ENCODE data around the gene ARMH3. TPM values are rescaled to one million over a fixed set of nuclear protein-coding genes. Genes with fewer than 3 reads are reported as not detected.
A peak's percentile ranks its signal among the peaks of the same experiment; 100 is the strongest.
"Not testable (repeated sequence)": the region's sequence is repeated elsewhere in the genome, so short reads cannot be mapped to it uniquely, and the experiment has no call there.

ARMH3 gene
- total and polyA plus RNA-seq, 8 donors = 3.5 to 29.0 (median 17.2) TPM

DNA sequence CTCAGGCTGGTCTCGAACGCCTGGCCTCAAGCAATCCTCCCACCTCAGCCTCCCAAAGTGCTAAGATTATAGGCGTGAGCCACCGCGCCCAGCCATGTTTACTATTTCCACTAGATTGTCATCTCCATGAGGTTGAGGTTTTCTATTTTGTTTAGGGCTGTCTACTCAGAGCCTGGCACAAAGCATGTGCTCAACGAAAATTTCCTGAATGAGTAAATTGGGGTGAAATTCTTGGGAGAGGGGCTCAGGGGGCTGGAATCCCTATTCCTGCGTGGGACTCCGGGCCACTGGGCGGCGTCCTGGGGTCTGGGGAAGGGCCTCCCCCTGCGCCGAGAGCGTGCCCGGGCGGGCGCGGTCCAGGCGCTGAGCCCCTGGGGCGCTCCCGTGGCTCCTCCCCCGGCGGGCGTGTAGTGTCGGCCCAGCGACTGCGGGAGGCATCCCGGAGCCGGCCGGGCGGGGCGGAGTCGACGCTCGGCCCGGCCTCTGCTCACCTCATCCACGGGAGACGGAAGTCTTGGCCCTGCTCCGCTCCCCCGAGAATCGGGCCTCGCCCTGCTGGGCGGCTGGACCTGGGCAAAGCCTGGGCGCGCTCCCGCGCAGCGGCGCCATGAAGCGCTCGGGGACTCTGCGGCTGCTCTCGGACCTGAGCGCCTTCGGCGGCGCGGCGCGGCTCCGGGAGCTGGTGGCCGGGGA, 9.0 kb upstream of the ARMH3 start, which contains the start of gene HPS6:
TSS of gene HPS6 (plus strand) at position 482 of the 693 bp plus-strand sequence. CDS start at position 608, 126 bp downstream.
- DNase-seq = peak; percentile 93 to 97
- intact Hi-C loops (cut with DNase I; ENCODE audit: low total_unique reads) = no loop called here
- Histone ChIP-seq H3K27me3 (no peaks in the 10 kb centered on the region), H3K4me3 (peak within 1 kb of the TSS; percentile 89 to 97 (median 94)), H3K9me3 (no peaks in the 10 kb centered on the region), H3K4me1 (peaks cover 29 to 49% (median 43%) of the 10 kb centered on the region in 4 donors), H3K36me3 (peaks cover 0 to 32% (median 23%) of the 10 kb centered on the region in 4 donors), H3K27ac (peak within 1 kb of the TSS; percentile 93 to 98 (median 96))
- TF ChIP-seq POLR2A (IDR thresholded peaks at IDR 0.05) = peak in 1 of 4 donors; percentile 38
- no peak for TF ChIP-seq EP300 (IDR thresholded peaks at IDR 0.05)
- TF ChIP-seq POLR2AphosphoS5 (IDR thresholded peaks at IDR 0.05) = peak; percentile 23 to 93 (median 93)
- 1 to 4% (median 2%) methylated on average over 24 to 61 of the region's 61 CpGs for WGBS, 5 donors

DNA sequence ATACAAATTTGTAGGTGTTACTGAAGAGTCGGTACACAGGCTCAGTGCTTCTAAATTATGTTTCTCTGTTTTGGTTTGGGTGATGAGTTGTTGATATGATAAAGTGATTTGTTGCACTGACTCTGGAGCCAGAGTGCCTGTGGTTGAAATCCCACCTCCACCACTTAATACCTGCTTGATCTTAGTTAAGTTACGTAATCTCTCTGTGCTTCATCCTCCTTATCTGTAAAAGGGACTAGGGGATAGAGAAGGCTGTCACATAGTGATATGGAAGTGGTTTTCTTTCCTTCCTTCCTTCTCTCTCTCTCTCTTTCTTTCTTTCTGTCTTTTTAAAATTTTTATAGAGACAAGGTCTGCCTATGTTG, 8.5 kb upstream of the ARMH3 start:
- WGBS, 5 donors = 57 to 76% (median 70%) methylated on average over 2 of the region's 2 CpGs
- peaks cover 0 to 28% (median 22%) of the 10 kb centered on the region in 4 donors for H3K36me3 ChIP-seq
- intact Hi-C loops (cut with DNase I; ENCODE audit: low total_unique reads) = no loop called here

DNA sequence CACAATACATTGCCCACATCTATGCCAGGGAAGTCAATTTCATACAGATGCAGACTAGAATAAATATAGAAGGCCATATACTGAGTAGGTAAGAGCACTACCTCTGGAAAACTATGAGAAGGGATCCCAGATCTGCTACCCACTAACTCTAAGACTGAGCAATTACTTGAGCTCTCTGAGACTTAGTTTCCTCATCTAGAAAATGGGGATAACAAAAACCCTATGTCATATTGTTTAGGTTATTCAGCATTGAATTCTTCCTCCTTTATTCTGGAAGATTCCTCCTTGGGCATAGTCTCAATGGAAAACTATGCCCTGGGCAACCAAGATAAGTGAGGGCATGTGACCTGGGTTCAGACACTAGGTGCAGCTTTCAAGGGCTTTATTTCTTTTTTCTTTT, 4.0 kb upstream of the ARMH3 start:
- Histone ChIP-seq H3K36me3 (no peaks in the 10 kb centered on the region), H3K9me3 (no peaks in the 10 kb centered on the region), H3K4me1 (peaks cover 2 to 17% (median 11%) of the 10 kb centered on the region in 4 donors), H3K27me3 (no peaks in the 10 kb centered on the region), H3K27ac (no peak overlapping the region), H3K4me3 (no peak overlapping the region)
- intact Hi-C loops (cut with DNase I; ENCODE audit: low total_unique reads) = no loop called here
- DNase-seq = no peak
- TF ChIP-seq POLR2AphosphoS5 (IDR thresholded peaks at IDR 0.05) (no peak), EP300 (IDR thresholded peaks at IDR 0.05) (no peak), POLR2A (IDR thresholded peaks at IDR 0.05) (no peak)
- TF ChIP-seq, protein P1, sequence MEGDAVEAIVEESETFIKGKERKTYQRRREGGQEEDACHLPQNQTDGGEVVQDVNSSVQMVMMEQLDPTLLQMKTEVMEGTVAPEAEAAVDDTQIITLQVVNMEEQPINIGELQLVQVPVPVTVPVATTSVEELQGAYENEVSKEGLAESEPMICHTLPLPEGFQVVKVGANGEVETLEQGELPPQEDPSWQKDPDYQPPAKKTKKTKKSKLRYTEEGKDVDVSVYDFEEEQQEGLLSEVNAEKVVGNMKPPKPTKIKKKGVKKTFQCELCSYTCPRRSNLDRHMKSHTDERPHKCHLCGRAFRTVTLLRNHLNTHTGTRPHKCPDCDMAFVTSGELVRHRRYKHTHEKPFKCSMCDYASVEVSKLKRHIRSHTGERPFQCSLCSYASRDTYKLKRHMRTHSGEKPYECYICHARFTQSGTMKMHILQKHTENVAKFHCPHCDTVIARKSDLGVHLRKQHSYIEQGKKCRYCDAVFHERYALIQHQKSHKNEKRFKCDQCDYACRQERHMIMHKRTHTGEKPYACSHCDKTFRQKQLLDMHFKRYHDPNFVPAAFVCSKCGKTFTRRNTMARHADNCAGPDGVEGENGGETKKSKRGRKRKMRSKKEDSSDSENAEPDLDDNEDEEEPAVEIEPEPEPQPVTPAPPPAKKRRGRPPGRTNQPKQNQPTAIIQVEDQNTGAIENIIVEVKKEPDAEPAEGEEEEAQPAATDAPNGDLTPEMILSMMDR (IDR thresholded peaks at IDR 0.05) = no peak

More for the DNA sequence above, 8.5 kb upstream of the ARMH3 start:
- TF ChIP-seq EP300 (IDR thresholded peaks at IDR 0.05) (no peak), POLR2AphosphoS5 (IDR thresholded peaks at IDR 0.05) (no peak)
- TF ChIP-seq, protein P1 (IDR thresholded peaks at IDR 0.05) = no peak
- peak overlapping the region; percentile 93 to 98 (median 96) for H3K27ac ChIP-seq
- H3K4me1 ChIP-seq = peaks cover 29 to 47% (median 42%) of the 10 kb centered on the region in 4 donors
- no peaks in the 10 kb centered on the region for H3K9me3 ChIP-seq
- no peak for DNase-seq
- no peaks in the 10 kb centered on the region for H3K27me3 ChIP-seq
- H3K4me3 ChIP-seq = peak overlapping the region; percentile 89 to 97 (median 94)

DNA sequence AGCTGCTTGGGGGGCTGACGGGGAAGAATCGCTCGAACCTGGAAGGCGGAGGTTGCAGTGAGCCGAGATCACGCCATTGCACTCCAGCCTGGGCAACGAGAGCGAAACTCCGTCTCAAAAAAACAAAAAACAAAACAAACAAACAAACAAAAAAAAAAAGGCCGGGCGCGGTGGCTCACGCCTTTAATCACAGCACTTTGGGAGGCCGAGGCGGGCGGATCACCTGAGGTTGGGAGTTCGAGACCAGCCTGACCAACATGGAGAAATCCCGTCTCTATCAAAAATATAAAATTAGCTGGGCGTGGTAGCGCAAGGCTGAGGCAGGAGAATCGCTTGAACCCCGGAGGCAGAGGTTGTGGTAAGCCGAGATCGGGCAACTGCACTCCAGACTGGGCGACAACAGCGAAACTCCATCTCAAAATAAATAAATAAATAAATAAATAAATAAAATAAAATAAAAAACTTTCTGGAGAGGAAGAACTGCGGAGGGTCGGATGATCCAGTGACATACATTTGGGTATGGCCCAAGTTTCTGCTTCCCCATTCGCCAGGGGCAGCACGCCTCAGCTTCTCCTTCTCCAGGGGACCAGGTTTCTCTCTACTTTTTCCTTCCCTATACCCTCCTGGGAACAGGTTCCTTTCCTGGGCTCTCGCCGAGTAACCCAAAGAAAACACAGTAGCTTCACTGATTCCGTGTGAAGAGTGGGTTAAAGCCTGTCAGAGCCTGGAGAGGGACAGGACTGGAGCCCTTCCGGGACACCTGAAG, 909 bp downstream of the ARMH3 start:
- H3K9me3 ChIP-seq; intact Hi-C loops (cut with DNase I; ENCODE audit: low total_unique reads); H3K27me3 ChIP-seq; H3K36me3 ChIP-seq: not testable (repeated sequence)
- Histone ChIP-seq H3K4me1 (peaks cover 21 to 45% (median 37%) of the 10 kb centered on the region in 4 donors), H3K4me3 (peak overlapping the region; percentile 66 to 91 (median 78)), H3K27ac (peak overlapping the region; percentile 81 to 97 (median 94))
- WGBS, 5 donors = 65 to 67% (median 66%) methylated on average over 34 of the region's 34 CpGs
- DNase-seq = peak in 1 of 2 donors; percentile 54

DNA sequence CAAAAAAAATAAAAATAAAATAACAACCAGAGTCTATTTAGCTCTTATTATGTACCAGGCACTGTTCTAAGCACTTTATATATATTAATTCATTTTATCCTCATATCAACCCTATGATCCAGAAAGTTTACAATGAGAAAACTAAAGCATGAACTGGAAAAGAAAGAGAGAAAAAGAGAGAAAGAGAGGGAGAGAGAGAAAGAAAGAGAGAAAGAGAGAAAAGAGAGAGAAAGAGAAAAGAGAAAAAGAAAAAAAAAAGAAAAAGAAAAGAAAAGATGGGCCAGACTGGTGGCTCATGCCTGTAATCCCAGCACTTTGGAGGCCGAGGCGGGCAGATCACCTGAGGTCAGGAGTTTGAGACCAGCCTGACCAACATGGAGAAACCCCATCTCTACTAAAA, 9.9 kb downstream of the ARMH3 start:
- Histone ChIP-seq H3K9me3 (no peaks in the 10 kb centered on the region), H3K4me3 (no peak overlapping the region), H3K27ac (no peak overlapping the region), H3K27me3 (no peaks in the 10 kb centered on the region), H3K4me1 (peaks cover 0 to 28% (median 4%) of the 10 kb centered on the region in 4 donors), H3K36me3 (no peaks in the 10 kb centered on the region)
- intact Hi-C loops (cut with DNase I; ENCODE audit: low total_unique reads) = no loop called here
- 96 to 100% (median 98%) methylated on average over 2 of the region's 2 CpGs for WGBS, 5 donors
- DNase-seq = no peak
- TF ChIP-seq POLR2A (IDR thresholded peaks at IDR 0.05) (no peak), EP300 (IDR thresholded peaks at IDR 0.05) (no peak), POLR2AphosphoS5 (IDR thresholded peaks at IDR 0.05) (no peak)
- TF ChIP-seq, protein P1 (IDR thresholded peaks at IDR 0.05) = no peak

All from stomach (tissue), 9 donors.